Keratinocyte (primary cell): ENCODE results near the gene OGT. TPM values are rescaled to one million over a fixed set of nuclear protein-coding genes. Genes with fewer than 3 reads are reported as not detected.

Experiments used
- DNase-seq: peaks from one replicate; pipeline ENCODE4 v3.0.0-alpha.2; 2011; ENCODE audit warnings: low read depth, missing footprints, low spot score
- FAIRE-seq: peaks from 2 replicates; lab custom pipeline; 2011; peaks lifted over from hg19 to GRCh38; lab: Jason Lieb, UNC
- H2AFZ ChIP-seq: 2 replicates; pipeline ENCODE4 v1.6.0; 2012; ENCODE audit warnings: low read length, control low read depth, inconsistent platforms; ENCODE audit not compliant: control insufficient read depth
- H3K27ac ChIP-seq: 2 replicates; pipeline ENCODE4 v1.5.1; 2011; ENCODE audit warnings: low read length; ENCODE audit not compliant: control insufficient read depth, insufficient read depth
- H3K27me3 ChIP-seq: 3 replicates; pipeline ENCODE4 v1.6.0; 2011; ENCODE audit warnings: low read length; ENCODE audit not compliant: control insufficient read depth, insufficient read depth; ENCODE audit errors: extremely low read depth
- H3K36me3 ChIP-seq, 2 experiments: 2 replicates in 1 of 2; 3 replicates in 1 of 2; pipeline ENCODE4 v1.5.1; 2011; ENCODE audit warnings: low read length in 2 of 2, mild to moderate bottlenecking in 1 of 2; ENCODE audit not compliant: control insufficient read depth in 2 of 2, insufficient read depth in 2 of 2; ENCODE audit errors: extremely low read depth in 1 of 2
- H3K4me1 ChIP-seq: 3 replicates; pipeline ENCODE4 v1.5.1; 2011; ENCODE audit warnings: low read length; ENCODE audit not compliant: control insufficient read depth, insufficient read depth; ENCODE audit errors: extremely low read depth
- H3K4me2 ChIP-seq: 3 replicates; pipeline ENCODE4 v1.6.0; 2011; ENCODE audit warnings: low read depth, low read length; ENCODE audit not compliant: control insufficient read depth, insufficient read depth; ENCODE audit errors: extremely low read depth
- H3K4me3 ChIP-seq, 3 experiments: fragments of 200-600 bp in 1 of 3; sonication (generic) in 1 of 3; 2 replicates in 2 of 3; 3 replicates in 1 of 3; pipeline ENCODE4 v1.5.1; 2011 to 2016; ENCODE audit warnings: low read length in 3 of 3, mild to moderate bottlenecking in 3 of 3, control low read depth in 2 of 3, inconsistent platforms in 1 of 3, low read depth in 1 of 3, mixed read lengths in 1 of 3, mixed run types in 1 of 3, moderate library complexity in 1 of 3; ENCODE audit not compliant: control insufficient read depth in 2 of 3, insufficient read depth in 2 of 3; ENCODE audit errors: extremely low read depth in 1 of 3
- H3K79me2 ChIP-seq: 2 replicates; pipeline ENCODE4 v1.6.0; 2012; ENCODE audit warnings: low read length; ENCODE audit not compliant: control insufficient read depth, insufficient read depth
- H3K9ac ChIP-seq: 3 replicates; pipeline ENCODE4 v1.6.0; 2011; ENCODE audit warnings: low read length; ENCODE audit not compliant: control insufficient read depth, insufficient read depth; ENCODE audit errors: extremely low read depth
- H3K9me1 ChIP-seq: 3 replicates; pipeline ENCODE4 v1.6.0; 2011; ENCODE audit warnings: low read length; ENCODE audit not compliant: control insufficient read depth, insufficient read depth; ENCODE audit errors: extremely low read depth
- H3K9me3 ChIP-seq: 2 replicates; pipeline ENCODE4 v1.5.1; 2012; ENCODE audit warnings: low read depth, low read length; ENCODE audit not compliant: control insufficient read depth
- H4K20me1 ChIP-seq: 3 replicates; pipeline ENCODE4 v1.6.0; 2011; ENCODE audit warnings: low read length; ENCODE audit not compliant: control insufficient read depth, insufficient read depth; ENCODE audit errors: extremely low read depth
- CTCF ChIP-seq, 3 experiments: IDR thresholded peaks in 1 of 3; conservative IDR thresholded peaks in 1 of 3; optimal IDR thresholded peaks in 1 of 3; 2 replicates in 2 of 3; 3 replicates in 1 of 3; pipeline versions ENCODE3 to v1.5.1; 2011; ENCODE audit warnings: low read length in 3 of 3, mild to moderate bottlenecking in 3 of 3, moderate library complexity in 2 of 3, control low read depth in 1 of 3, inconsistent platforms in 1 of 3; ENCODE audit not compliant: insufficient read depth in 2 of 3; ENCODE audit errors: extremely low read depth in 1 of 3
- EZH2 ChIP-seq: IDR thresholded peaks from one replicate; pipeline ENCODE4 v1.6.1; 2012; ENCODE audit warnings: inconsistent platforms, mild to moderate bottlenecking, low read length, moderate library complexity
- dilution Hi-C: fragments of 300-500 bp; cut with MboI; formaldehyde crosslinking; loops from one replicate; pipeline ENCODE4 v1.7.0; 2020; ENCODE audit warnings: low sequenced_read_pairs; ENCODE audit not compliant: extremely low pct_ligation_motif_present
- polyA plus RNA-seq, 5 experiments: library from polyadenylated mRNA; depleted of rRNA in 3 of 5; stranded (reverse) in 3 of 5; stranded (forward) in 1 of 5; unstranded in 1 of 5; fragments of >200 nt; gene quantifications; 1 replicate in 1 of 5; 2 replicates in 3 of 5; 3 replicates in 1 of 5; pipeline versions ENCODE4 v1.2.1 to v1.2.3, GENCODE V29; 2011 to 2012; ENCODE audit warnings: missing spikeins in 2 of 5, low read depth in 1 of 5, low replicate concordance in 1 of 5

Gene OGT
- polyA plus RNA-seq, 1 donor (not counting 4 experiments of a cell fraction or from before 2014, with no cell fraction given), result 136 TPM

GRCh38 chrX:71622576-71623450, 89.9 kb downstream of the OGT start:
- peak overlapping the region; percentile 5 for H3K4me2 ChIP-seq
- no peaks in the 10 kb centered on the region for H3K79me2 ChIP-seq
- H3K9me1 ChIP-seq, result no peaks in the 10 kb centered on the region
- TF ChIP-seq EZH2, result no peak
- peak; percentile 5 to 54 (median 18) for TF ChIP-seq CTCF (optimal IDR thresholded peaks at IDR 0.05 in 1 of 3, IDR thresholded peaks at IDR 0.05 in 1 of 3, conservative IDR thresholded peaks at IDR 0.05 in 1 of 3; ENCODE audit: extremely low read depth in 1 of 3, insufficient read depth in 2 of 3, low read length in 3 of 3)
- no peaks in the 10 kb centered on the region for H4K20me1 ChIP-seq
- H3K36me3 ChIP-seq, result no peaks in the 10 kb centered on the region
- H3K27ac ChIP-seq, result no peak overlapping the region
- FAIRE-seq (no peak), DNase-seq (no peak)
- peak overlapping the region; percentile 28 for H3K9ac ChIP-seq
- H2AFZ ChIP-seq, result peak overlapping the region; percentile 15
- dilution Hi-C loops, result no loop called here
- H3K4me1 ChIP-seq, result peaks cover 12% of the 10 kb centered on the region
- H3K4me3 ChIP-seq, result no peak overlapping the region
- H3K9me3 ChIP-seq, result no peaks in the 10 kb centered on the region
- H3K27me3 ChIP-seq, result no peaks in the 10 kb centered on the region

- FAIRE-seq (no peak), DNase-seq (no peak)
- no peak overlapping the region for H3K27ac ChIP-seq
- H3K4me1 ChIP-seq, result peaks cover 12% of the 10 kb centered on the region
- dilution Hi-C loops, result no loop called here
- H3K4me2 ChIP-seq, result no peak overlapping the region
- no peak overlapping the region for H3K9ac ChIP-seq
- TF ChIP-seq EZH2, result no peak
- no peak for TF ChIP-seq CTCF (optimal IDR thresholded peaks at IDR 0.05 in 1 of 3, IDR thresholded peaks at IDR 0.05 in 1 of 3, conservative IDR thresholded peaks at IDR 0.05 in 1 of 3; ENCODE audit: extremely low read depth in 1 of 3, insufficient read depth in 2 of 3, low read length in 3 of 3)
- no peaks in the 10 kb centered on the region for H3K9me1 ChIP-seq
- H3K27me3 ChIP-seq, result no peaks in the 10 kb centered on the region
- no peak overlapping the region for H2AFZ ChIP-seq
- no peaks in the 10 kb centered on the region for H3K9me3 ChIP-seq
- H4K20me1 ChIP-seq, result no peaks in the 10 kb centered on the region
- no peaks in the 10 kb centered on the region for H3K36me3 ChIP-seq
- no peak overlapping the region for H3K4me3 ChIP-seq
- H3K79me2 ChIP-seq, result no peaks in the 10 kb centered on the region
Observed at GRCh38 chrX:71623714-71624113, 90.8 kb downstream of the OGT start.
